Activated CD8-positive, alpha-beta memory T cell treated with anti-CD3 and anti-CD28 coated beads, Interleukin-2, amount 50 U/mL, for 24 hours (primary cell): ENCODE results near the gene SMAP2.

Source experiments
- DNase-seq: peaks from one replicate; pipeline ENCODE4 v3.0.0-alpha.2; 2020; ENCODE audit errors: extremely low read depth

Gene SMAP2

GRCh38 chr1:40421431-40422384 lies 48.2 kb downstream of the SMAP2 start:
- DNase-seq: no peak

DNA sequence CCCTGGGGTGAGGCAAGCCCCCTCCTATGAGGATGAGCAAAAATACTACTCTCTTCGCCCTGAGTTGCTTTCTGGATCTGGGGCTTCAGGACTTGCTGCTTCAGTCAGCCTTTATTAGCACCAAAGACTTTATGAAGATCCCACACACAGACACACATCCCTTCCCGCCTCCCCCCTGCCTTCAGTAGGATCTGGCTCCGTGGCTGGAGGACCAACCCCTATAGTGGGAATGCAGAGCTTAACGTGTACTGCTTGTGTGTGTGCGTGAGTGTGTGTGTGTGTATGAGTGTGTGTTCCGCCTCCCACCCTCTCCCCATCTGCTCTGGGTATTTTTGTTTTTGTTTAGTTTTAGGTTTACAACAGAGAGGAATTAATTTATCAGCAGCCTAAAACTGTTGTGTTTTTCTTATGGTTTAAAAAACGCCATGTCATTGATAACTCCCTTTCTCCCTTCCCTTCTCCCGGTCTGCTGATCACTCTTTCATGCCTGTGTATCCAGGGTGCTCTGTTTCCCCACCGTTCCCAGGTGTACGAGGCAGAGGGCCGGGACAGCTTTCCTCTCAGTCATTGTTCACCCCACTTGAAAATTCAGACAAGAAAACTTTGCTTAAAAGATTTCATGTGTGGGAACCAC lies 49.2 kb downstream of the SMAP2 start:
- DNase-seq: no peak

GRCh38 chr1:40423264-40423642 lies 49.7 kb downstream of the SMAP2 start:
- DNase-seq: no peak

DNA sequence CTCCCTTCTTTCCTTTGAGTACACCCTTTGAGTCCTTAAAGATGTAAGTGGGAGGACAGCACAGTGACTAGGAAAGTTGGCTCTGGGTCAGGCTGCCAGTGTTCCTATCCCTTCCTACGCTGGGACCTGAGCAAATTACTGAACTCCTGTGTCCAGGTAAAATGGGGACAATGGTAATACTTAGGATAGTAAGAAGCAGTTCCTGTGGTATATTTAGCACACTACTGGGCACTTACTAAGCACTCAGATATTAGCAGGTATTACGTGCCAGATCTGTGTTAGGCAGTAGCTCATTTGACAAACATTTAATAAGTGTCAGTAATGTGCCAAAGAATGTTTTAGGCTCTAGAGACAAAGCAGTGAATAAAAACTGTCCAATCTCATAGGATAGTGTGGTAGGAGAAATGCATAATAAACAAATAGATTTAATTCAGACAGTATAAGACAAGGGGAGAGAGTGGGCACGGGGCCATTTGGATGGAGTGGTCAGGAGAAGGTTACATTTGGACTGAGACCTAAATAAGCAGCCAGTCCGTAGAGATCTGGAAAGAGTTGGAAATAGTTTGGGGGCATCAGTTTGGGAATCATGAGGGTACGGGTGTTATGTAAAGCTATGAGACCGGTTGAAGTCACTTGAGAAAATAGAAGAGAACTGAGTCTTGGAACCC lies 50.6 kb downstream of the SMAP2 start:
- DNase-seq: no peak

- DNase-seq: no peak
Measured at GRCh38 chr1:40425198-40425597, 51.7 kb downstream of the SMAP2 start.

DNA sequence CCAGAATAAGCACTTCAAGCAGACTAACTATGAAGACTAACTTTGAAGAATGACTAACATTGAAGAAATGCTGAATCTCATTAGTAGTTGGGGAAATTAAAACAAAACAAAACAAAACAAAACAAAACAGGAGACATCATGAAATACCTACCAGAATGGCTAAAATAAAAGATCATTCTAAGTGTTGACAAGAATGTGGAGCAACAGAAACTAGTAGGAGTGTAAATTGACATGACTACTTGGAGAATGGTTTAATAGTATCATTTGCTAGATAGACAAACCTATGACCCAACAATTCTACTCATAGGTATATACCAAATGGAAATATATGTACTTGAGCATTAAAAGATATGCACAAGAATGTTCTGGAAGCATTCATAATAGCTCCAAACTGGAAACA lies 57.9 kb downstream of the SMAP2 start:
- no peak for DNase-seq

DNA sequence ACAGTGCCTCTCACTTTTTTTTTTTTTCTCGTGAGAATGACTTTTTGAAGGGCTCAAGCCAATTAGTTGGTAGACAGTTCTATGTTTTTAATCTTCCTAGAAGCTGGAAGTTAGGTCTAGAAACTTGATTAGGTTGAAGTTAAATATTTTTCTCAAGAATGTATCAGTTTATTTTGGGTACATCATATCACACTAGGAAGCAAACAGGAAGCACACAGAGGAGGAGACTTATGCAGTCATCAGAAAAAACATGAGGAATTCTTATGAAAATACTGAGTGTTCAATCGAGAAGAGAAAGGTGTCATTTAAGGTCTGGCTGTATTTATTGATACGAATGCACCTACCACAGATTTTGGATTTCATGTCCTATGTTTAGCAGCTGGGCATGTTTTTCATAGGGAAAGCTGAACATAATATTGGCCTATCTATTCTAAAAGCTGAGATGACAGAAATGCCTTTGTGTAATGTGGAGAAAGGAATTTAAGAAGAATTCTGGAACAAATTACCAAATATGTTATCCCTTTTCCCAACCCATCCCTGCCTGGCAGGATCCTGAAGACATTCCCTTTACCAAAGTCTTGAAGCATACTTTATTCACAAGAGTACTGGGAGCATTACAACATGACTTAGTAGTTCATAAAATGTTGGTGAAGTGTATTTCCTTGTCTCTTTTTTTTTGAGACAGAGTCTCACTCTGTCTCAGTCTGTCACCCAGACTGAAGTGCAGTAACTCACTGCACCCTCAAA lies 59.3 kb downstream of the SMAP2 start:
- DNase-seq: no peak

DNA sequence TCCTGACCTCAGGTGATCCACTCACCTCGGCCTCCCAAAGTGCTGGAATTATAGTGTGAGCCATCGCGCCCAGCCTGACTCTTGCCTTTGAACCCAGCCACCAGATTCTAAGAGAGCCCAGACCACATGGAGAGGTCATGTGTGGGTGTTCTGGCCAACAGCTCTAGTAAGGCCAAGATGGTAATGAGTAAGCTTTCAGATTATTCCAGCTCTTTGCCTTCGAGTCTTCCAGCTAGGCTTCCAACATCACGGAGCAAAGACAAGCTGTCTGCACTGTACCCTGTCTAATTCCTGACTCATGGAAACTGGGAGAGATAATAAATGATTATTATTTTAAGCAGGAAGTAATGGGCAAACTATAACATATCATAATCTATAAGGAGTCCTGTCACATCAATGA lies 61.9 kb downstream of the SMAP2 start:
- DNase-seq: no peak

- DNase-seq: no peak
Measured at GRCh38 chr1:40435876-40436275, 62.3 kb downstream of the SMAP2 start.

DNA sequence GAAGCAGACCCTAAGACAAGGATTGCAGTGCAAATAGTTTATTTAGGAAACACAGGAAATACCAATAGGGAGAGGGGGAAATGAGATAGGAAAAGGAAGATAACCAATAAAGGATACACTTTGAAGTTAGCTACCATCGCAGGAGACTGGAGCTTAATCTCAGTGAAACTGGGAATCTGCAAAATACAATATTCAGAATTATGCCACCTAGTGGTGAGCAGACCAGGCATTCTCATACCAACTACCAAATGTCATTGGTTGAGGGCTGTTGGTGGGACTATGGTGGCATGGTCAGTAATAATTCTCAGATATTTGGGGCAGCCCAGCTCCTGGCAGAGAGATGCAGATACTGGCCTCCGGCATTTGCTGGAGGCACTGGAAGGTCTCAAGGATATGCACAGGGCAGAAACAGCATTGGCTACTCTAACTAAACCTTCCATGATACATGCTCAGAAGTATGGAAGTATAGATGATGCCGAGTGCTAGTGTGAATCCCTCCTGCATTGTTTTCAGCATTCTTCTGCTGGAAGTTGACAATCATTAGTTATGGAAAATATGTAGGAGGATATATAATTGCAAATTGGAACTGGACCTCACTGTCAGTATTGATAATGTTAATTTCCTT lies 65.0 kb downstream of the SMAP2 start:
- DNase-seq: no peak

DNA sequence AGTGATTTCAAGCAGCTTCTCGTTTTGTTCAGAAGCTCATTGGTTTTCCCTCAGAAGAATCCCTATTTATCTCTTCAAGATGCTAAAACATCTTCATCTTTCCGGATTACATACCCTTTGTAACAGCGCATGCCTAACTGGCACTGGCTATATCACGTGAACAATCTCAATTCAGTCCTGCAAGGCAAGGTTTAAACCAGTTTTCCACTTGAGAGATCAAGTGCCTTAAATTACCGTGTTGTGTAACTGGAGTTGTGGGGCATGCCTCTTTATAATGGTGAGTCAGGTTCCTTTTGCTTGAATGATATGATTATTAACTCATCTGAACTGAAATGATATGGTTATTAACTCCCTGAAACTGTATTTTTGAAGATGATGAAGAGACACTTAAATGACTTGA lies 65.7 kb downstream of the SMAP2 start:
- DNase-seq: no peak

DNA sequence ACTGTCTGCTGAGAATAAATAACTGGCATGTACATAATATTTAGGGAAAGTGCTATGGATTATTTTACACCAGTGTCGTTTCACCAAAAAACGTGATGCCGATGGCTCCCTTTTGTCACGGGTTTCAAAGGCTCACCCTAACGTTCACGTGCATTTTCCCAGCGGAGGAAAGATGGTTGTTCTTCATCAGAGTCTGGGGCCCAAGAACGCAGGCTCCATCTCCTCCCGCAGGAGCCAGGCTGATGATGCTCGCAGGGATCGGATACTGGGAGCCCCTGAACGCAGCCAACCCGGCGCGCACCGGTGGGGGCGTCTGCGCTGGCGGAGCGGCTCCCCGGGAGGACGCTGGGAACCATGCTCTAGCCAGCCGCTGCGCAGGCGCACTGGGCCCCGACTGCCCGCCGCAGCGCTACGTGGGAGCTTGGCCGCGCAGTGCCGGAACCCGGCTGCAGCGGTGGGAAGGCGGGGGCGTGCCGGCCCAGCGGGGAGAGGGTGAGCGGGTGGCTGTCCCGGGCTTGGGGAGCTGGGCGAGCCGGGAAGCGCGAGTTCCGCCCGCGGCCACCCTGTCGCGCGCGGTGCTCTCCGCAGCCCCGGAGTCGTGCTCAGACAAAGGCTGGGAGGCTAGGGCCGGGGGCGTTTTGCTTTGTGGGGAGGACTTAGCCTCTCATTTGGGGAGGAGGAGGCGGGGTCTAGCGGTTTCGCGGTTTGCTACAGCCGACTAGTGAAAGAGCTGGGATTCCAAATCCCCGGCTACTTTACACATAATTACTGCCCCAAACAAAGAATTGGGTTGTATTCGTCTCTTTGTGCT lies 76.4 kb downstream of the SMAP2 start, which contains the start of gene ZFP69B:
Gene ZFP69B, plus strand, starts transcription at position 793 of the 811 bp plus-strand sequence. CDS start 486 bp downstream, outside the sequence.
- DNase-seq: peak; percentile 66

DNA sequence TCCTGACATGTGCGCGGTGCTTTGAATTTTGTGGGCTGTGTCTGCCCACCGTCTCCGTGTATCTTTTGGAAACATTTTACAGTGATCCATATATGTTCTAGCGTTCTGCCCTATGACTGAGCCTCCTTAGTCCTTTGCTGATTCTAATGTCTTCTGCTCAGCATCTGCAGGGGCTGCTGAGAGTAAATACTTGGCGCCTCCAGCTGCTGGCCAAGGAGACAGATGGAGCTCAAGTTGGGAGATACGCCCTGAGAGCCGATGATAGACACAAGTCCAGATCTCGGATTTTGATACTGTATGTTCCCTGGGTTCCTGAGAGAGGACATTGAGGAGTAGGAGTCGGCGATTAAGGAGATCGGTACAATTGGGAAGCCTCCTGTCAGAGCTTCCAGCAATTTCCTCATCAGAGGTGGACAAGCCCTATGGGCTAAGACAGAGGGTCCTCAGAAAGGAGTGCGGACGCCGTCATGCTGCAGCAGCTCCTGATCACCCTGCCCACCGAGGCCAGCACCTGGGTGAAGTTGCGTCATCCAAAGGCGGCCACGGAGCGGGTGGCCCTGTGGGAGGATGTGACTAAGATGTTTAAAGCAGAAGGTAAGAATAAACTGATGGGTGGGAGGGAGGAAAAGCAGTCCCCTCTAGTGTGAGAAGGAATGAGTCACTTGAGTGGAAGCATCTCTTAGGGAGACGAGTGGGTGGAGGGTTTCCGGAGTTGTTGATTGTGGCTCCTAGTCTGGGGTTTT lies 77.1 kb downstream of the SMAP2 start:
- DNase-seq: peak; percentile 64

DNA sequence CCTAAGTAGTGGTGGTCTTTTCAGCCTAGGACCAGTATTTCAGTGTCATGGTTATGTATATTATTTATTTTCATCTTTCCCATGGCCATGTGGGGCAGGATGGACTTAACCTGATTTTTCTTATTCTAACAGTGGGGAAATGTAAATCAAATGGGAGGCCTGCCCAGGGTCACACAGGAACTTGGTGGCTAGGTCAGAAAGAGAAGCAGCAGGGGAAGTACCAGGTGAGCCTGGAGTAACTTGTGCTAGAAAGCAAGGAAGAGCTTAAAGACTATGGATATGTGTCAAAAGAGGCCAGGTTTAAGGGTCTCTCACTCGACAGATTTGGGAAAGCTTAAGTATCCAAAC lies 77.7 kb downstream of the SMAP2 start:
- no peak for DNase-seq

DNA sequence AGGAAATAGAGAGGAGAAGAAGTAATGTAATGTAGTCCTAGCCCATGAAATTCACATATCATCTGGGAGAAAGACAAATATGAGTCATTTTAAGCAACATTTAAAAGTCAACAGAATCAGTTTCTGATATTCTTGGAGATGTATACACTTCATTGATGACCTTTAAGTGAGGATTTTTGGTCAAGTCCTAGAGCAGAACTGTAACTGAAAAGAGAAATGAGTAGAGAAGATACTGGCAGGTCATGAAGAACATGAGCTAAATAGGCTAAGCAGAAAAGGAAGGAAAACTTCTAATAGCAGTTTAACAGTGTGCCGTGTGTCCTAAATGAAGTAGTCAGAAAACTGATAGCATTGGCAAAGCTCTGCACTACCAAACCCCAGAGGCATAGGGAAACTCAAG lies 81.3 kb downstream of the SMAP2 start:
- no peak for DNase-seq

DNA sequence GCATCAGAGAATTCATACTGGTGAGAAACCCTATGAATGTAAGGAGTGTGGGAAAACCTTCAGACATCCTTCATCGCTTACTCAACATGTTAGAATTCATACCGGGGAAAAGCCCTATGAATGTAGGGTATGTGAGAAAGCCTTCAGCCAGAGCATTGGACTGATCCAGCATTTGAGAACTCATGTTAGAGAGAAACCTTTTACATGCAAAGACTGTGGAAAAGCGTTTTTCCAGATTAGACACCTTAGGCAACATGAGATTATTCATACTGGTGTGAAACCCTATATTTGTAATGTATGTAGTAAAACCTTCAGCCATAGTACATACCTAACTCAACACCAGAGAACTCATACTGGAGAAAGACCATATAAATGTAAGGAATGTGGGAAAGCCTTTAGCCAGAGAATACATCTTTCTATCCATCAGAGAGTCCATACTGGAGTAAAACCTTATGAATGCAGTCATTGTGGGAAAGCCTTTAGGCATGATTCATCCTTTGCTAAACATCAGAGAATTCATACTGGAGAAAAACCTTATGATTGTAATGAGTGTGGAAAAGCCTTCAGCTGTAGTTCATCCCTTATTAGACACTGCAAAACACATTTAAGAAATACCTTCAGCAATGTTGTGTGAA lies 89.5 kb downstream of the SMAP2 start:
- DNase-seq: no peak

DNA sequence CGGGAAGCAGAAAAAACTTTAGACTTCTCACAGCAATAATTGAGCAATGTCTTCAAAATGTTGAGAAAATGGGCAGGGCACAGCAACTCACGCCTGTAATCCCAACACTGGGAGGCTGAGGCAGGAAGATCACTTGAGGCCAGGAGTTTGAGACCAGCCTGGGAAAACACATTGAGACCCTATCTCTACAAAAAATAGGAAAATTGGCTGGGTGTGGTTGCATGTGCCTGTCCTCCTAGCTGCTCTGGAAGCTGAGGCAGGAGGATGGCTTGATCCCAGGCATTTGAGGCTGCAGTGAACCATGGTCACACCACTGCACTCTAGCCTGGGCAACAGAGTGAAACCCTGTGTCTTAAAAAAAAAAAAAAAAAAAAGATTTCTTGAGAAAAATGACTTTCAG lies 95.8 kb downstream of the SMAP2 start:
- no peak for DNase-seq
